HG03060 (cell line): ENCODE results near the gene IL12RB1.
"Not testable (repeated sequence)": the region's sequence is repeated elsewhere in the genome, so short reads cannot be mapped to it uniquely, and the experiment has no call there.

Experiments used
- ATAC-seq: cut with Tn5 transposase; IDR thresholded peaks from one replicate; pipeline ENCODE4 v1.9.1; 2021; ENCODE audit warnings: low read depth, moderate number of reproducible peaks; ENCODE audit not compliant: unreplicated experiment

The IL12RB1 gene

DNA sequence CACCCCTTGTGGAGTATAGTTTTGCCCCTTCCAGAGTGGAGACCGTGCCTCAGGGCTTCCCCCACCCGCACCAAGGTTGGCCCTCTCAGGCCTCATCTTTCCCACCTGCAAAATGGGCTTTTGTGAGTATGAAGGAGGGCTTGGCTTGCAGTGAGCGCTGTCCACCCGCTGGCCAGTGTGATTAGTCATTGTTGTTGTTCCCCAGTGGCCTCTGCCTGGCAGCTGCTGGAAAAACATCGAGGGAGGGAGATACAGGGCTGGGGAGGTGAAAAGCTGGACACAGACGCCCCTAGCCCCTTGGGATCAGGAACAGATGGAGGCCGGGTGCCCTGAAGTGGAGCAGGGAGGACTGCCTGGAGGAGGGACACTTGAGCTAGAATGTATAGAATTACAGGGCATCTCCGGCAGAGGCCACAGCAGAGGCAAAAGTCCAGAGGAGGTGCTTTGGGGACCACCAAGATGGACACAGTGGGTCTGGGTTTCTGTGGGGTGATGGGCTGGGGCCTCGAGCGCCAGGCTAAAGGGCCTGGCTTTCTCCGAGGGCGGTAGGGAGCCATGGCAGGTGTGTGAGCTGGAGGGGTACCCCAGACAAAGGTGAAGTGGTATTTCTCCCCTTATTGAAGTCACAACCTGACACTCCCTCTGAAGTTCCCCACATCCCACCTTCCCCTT lies 3.9 kb upstream of the IL12RB1 start:
- no peak for ATAC-seq

DNA sequence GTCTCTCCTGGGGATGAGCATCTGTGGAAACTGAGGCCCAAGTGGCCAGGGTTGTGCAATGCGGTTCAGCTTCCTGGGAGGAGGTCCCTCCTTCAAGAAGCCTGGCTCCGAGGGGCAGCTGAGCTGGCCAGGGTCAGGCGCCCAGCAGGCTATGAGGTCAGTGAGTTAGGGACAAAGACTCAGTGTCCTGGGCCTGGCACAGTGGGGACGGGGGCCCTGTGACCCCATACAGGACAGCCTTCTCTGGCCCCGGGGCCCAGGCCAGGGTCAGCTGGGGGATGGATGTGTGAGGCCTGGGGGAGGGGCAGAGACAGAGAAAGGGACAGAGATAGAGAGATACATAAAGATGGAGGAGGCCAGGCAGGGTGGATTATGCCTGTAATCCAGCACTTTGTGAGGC lies 3.0 kb upstream of the IL12RB1 start:
- no peak for ATAC-seq

GRCh38 chr19:18089096-18089541 lies 2.4 kb upstream of the IL12RB1 start:
- ATAC-seq: not testable (repeated sequence)

- ATAC-seq: no peak
These were observed 854 bp downstream of the IL12RB1 start for GRCh38 chr19:18085702-18086457.

DNA sequence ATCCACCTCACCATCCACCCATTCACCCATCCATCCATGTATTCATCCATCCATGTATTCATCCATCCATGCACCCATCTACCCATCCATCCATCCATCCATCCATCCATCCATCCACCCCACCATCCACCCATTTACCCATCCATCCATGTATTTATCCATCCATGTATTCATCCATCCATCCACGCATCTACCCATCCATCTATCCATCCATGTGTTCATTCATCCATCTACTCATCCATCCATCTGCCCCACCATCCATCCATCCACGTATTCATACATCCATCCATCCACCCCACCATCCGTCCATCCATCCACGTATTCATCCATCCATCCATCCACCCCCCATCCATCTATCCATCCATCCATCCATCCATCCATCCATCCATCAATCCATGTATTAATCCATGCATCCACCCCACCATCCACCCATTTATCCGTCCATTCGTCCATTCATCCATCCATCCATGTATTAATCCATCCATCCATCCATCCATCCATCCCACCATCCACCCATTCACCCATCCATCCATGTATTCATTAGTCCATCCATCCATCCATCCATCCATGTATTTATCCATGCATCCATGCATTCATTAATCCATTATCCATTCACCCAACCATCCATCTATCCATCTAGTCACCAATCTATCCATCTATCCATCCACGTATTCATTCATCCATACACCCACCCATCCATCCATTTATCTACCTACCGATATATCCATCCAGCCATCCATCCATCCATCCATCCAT lies 2.6 kb downstream of the IL12RB1 start:
- no peak for ATAC-seq

DNA sequence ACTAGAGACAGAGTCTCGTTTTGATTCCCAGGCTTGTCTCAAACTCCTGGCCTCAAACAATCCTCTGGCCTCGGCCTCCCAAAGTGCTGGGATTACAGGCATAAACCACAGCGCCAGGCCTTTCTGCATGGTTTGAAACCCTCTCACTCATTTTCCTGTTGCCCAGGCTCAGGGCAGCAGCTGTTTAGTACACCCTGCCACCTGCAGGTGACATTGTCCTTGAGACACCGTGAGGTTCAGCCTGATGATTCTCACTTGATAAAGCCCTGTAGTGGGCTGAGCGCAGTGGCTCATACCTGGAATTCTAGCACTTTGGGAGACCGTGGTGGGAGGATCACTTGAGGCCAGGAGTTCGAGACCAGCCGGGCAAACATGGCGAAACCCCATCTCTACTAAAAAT lies 12.5 kb downstream of the IL12RB1 start:
- no peak for ATAC-seq

DNA sequence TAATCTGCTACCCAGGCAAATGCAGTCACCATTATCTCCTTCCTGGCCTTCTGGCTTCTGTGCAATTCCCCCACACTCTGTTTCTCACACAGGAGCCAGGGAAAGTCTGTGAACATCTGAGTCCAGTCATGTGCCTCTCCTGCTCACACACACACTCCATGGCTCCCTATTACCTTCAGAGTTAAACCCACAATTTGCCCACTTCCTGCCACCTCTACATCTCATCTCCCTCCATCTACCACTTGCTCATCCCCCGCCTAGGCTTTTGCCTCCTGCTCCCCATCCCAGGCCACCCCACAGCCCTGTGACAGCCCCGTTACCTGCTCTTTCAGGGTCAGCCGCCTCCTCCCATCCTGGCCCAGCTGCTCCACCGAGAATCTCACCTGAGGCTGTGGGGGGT lies 13.5 kb downstream of the IL12RB1 start:
- no peak for ATAC-seq

DNA sequence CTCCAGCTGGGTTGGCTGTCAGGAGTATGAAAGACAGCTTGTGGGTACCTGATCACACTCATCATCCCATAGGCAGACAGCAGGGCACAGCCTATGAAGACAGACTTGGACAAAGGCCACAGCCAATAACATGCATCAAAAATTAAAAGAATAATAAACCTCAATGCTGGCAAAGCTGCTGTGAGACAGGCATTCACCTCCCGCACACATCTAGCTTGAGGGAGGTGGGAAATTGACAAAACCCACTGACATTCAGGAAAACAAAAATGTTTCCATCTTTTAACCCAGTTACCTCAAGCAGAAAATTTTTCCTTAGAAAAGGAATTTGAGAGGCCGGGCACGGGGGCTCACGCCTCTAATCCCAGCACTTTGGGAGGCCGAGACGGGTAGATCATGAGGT lies 14.4 kb downstream of the IL12RB1 start:
- no peak for ATAC-seq

DNA sequence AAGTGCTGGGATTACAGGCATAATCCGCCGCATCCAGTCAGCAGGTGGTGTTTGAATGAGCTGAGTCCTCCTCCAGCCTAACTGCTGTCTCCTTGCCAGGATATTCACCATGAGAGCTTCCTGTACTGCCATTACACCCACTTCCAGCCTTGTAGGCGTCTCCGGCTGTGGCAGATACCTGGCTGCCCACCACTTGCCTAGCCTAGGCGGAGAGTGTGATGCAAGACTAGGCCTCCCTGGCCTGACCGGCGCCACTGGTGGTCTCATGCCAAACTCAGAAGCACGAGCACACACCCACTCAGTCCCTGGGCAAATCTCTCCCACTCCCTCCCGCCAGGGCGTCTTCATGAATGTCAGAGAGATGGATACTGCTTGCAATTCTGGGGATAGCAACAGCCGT lies 16.6 kb downstream of the IL12RB1 start:
- no peak for ATAC-seq

GRCh38 chr19:18069383-18069782 lies 17.4 kb downstream of the IL12RB1 start:
- ATAC-seq: no peak

- no peak for ATAC-seq
These were observed 18.3 kb downstream of the IL12RB1 start for GRCh38 chr19:18068395-18068794.

- no peak for ATAC-seq
These were observed 21.6 kb downstream of the IL12RB1 start for GRCh38 chr19:18065173-18065495.

GRCh38 chr19:18063463-18063862 lies 23.3 kb downstream of the IL12RB1 start:
- no peak for ATAC-seq

GRCh38 chr19:18062028-18062427 lies 24.7 kb downstream of the IL12RB1 start:
- no peak for ATAC-seq

- ATAC-seq: no peak
These were observed 26.3 kb downstream of the IL12RB1 start for GRCh38 chr19:18060472-18060871.

- no peak for ATAC-seq
These were observed 26.8 kb downstream of the IL12RB1 start for GRCh38 chr19:18059902-18060301.

GRCh38 chr19:18059297-18059696 lies 27.4 kb downstream of the IL12RB1 start:
- ATAC-seq: no peak

- ATAC-seq: no peak
These were observed 28.3 kb downstream of the IL12RB1 start for GRCh38 chr19:18058208-18059009.

- no peak for ATAC-seq
These were observed 29.2 kb downstream of the IL12RB1 start for GRCh38 chr19:18057557-18057956.

DNA sequence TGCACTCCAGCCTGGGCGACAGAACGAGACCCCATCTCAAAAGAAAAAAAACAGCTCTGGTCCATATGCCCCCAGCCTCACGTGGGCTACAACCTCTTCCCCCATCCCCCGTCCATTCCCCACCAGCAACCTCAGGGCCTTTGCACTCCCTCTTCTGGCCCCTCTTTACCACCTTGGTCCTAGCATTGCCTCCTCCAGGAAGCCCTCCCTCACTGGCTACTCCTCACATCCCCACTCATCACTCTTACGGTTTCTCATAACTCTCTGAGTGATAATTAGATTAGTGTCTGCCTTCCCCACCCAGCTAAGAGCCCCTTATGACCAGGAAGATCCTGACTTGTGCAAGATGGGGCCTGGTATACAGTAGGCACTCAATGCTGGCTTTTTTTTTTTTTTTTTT lies 30.8 kb downstream of the IL12RB1 start:
- no peak for ATAC-seq
